ENCODE data around the gene FAM83F. TPM values are rescaled to one million over a fixed set of nuclear protein-coding genes. Genes with fewer than 3 reads are reported as not detected.

The FAM83F gene
- polyA plus RNA-seq, 1 donor (not counting 4 experiments of a cell fraction or from before 2014, with no cell fraction given), result 22.8 TPM

DNA sequence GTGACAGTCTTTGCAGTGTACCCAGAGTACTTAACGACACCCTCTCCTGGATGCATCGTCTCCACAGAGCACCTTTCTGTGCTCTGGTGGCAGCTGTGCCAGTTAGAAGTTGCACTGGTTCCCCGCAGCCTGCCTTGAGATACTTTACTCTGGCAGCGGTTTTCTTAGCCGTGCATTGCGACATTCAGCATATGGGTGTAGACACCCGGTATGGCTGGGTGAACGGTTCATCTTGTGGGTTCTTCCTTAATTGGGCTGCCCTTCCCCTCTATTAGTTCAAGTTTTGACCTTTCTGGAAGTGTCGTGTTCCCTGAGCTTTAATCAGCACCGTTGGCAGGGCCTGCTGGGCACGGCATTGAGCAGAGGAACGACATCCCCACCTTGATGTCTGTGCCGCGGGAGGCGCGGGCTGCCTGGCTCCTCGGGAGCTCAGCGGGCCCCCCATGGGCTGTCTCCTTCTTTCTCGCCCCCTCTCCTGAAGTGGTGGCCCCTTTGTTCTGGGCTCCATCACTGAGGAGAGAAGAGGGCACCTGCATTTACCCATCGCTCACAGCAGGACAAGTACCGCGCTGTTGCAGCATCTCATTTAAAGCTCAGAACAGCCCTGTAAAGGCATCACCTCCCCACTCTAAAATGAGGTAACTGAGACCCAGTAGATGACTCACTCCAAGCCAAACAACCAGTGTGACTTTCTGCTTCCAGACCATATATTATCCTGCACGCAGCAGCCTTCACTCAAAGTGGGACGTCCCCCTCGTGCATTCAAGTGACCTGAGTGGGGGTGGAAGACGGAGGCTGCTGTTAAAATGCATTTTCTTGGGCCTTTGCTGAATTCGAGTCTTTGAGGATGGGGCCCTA is 13.3 kb downstream of the FAM83F start:
- Histone ChIP-seq H3K4me2 (ENCODE audit: control insufficient read depth, extremely low read depth, insufficient read depth, low read depth, low read length) (peak overlapping the region; percentile 29), H3K27me3 (ENCODE audit: control insufficient read depth, extremely low read depth, insufficient read depth, low read length) (no peaks in the 10 kb centered on the region), H3K4me3 (ENCODE audit: control insufficient read depth in 2 of 3, extremely low read depth in 1 of 3, insufficient read depth in 2 of 3, low read depth in 1 of 3, low read length in 3 of 3) (peak overlapping the region in 1 of 3 experiments; percentile 34), H3K9me3 (ENCODE audit: control insufficient read depth, low read depth, low read length) (no peaks in the 10 kb centered on the region), H3K79me2 (ENCODE audit: control insufficient read depth, insufficient read depth, low read length) (peaks cover 61% of the 10 kb centered on the region), H3K36me3 (ENCODE audit: control insufficient read depth in 2 of 2, extremely low read depth in 1 of 2, insufficient read depth in 2 of 2, low read length in 2 of 2) (peaks cover 8 to 11% of the 10 kb centered on the region in 2 experiments), H3K9me1 (ENCODE audit: control insufficient read depth, extremely low read depth, insufficient read depth, low read length) (peaks cover 14% of the 10 kb centered on the region), H4K20me1 (ENCODE audit: control insufficient read depth, extremely low read depth, insufficient read depth, low read length) (peaks cover 14% of the 10 kb centered on the region), H3K27ac (ENCODE audit: control insufficient read depth, insufficient read depth, low read length) (peak overlapping the region; percentile 47), H3K4me1 (ENCODE audit: control insufficient read depth, extremely low read depth, insufficient read depth, low read length) (peaks cover 68% of the 10 kb centered on the region), H2AFZ (ENCODE audit: control insufficient read depth, low read length) (no peak overlapping the region), H3K9ac (ENCODE audit: control insufficient read depth, extremely low read depth, insufficient read depth, low read length) (peak overlapping the region; percentile 49)
- dilution Hi-C loops (cut with MboI; ENCODE audit: extremely low pct_ligation_motif_present, low sequenced_read_pairs), result no loop called here
- TF ChIP-seq, protein P1, sequence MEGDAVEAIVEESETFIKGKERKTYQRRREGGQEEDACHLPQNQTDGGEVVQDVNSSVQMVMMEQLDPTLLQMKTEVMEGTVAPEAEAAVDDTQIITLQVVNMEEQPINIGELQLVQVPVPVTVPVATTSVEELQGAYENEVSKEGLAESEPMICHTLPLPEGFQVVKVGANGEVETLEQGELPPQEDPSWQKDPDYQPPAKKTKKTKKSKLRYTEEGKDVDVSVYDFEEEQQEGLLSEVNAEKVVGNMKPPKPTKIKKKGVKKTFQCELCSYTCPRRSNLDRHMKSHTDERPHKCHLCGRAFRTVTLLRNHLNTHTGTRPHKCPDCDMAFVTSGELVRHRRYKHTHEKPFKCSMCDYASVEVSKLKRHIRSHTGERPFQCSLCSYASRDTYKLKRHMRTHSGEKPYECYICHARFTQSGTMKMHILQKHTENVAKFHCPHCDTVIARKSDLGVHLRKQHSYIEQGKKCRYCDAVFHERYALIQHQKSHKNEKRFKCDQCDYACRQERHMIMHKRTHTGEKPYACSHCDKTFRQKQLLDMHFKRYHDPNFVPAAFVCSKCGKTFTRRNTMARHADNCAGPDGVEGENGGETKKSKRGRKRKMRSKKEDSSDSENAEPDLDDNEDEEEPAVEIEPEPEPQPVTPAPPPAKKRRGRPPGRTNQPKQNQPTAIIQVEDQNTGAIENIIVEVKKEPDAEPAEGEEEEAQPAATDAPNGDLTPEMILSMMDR (optimal IDR thresholded peaks at IDR 0.05 in 1 of 3, IDR thresholded peaks at IDR 0.05 in 1 of 3, conservative IDR thresholded peaks at IDR 0.05 in 1 of 3; ENCODE audit: extremely low read depth in 1 of 3, insufficient read depth in 2 of 3, low read length in 3 of 3), result no peak
- TF ChIP-seq EZH2 (IDR thresholded peaks at IDR 0.05; ENCODE audit: low read length), result no peak
- peak; percentile 65 for FAIRE-seq
- no peak for DNase-seq (ENCODE audit: low read depth, low spot score)

DNA sequence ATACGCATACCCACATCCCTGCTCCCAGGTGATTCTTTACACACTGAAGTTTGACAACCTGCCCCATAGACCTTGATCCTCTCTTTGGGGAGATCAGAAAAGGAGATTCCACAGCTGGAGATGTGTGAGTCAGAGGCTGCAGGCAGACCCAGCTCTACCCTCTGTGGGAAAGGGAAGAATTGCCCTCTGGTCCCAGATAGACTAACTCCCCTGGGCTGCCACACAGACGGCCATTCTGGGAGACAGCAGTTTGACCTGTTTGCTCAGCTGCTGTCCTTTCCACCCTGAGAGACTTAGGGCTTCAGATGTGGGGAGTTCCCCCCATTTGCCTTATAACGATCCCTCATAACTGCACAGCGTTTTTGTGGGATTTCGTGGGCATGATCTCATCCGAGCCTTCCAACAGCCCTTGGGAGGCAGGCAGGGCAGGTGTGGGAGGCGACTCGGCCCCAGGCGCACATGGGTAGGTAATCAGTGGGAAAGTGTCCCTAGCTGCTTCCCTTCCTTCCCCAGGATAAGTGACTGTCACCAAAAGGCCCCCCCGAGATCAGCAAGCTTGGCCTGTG is 14.1 kb downstream of the FAM83F start:
- H3K9ac ChIP-seq (ENCODE audit: control insufficient read depth, extremely low read depth, insufficient read depth, low read length), result peak overlapping the region; percentile 49
- FAIRE-seq (peak; percentile 91), DNase-seq (ENCODE audit: low read depth, low spot score) (no peak)
- H3K9me1 ChIP-seq (ENCODE audit: control insufficient read depth, extremely low read depth, insufficient read depth, low read length), result peaks cover 14% of the 10 kb centered on the region
- no peaks in the 10 kb centered on the region for H3K9me3 ChIP-seq (ENCODE audit: control insufficient read depth, low read depth, low read length)
- H3K79me2 ChIP-seq (ENCODE audit: control insufficient read depth, insufficient read depth, low read length), result peaks cover 61% of the 10 kb centered on the region
- H3K4me3 ChIP-seq (ENCODE audit: control insufficient read depth in 2 of 3, extremely low read depth in 1 of 3, insufficient read depth in 2 of 3, low read depth in 1 of 3, low read length in 3 of 3), result no peak overlapping the region
- peak overlapping the region; percentile 47 for H3K27ac ChIP-seq (ENCODE audit: control insufficient read depth, insufficient read depth, low read length)
- no peaks in the 10 kb centered on the region for H3K27me3 ChIP-seq (ENCODE audit: control insufficient read depth, extremely low read depth, insufficient read depth, low read length)
- H2AFZ ChIP-seq (ENCODE audit: control insufficient read depth, low read length), result no peak overlapping the region
- peaks cover 13% of the 10 kb centered on the region for H4K20me1 ChIP-seq (ENCODE audit: control insufficient read depth, extremely low read depth, insufficient read depth, low read length)
- peaks cover 8 to 11% of the 10 kb centered on the region in 2 experiments for H3K36me3 ChIP-seq (ENCODE audit: control insufficient read depth in 2 of 2, extremely low read depth in 1 of 2, insufficient read depth in 2 of 2, low read length in 2 of 2)
- dilution Hi-C loops (cut with MboI; ENCODE audit: extremely low pct_ligation_motif_present, low sequenced_read_pairs), result no loop called here
- TF ChIP-seq, protein P1 (optimal IDR thresholded peaks at IDR 0.05 in 1 of 3, IDR thresholded peaks at IDR 0.05 in 1 of 3, conservative IDR thresholded peaks at IDR 0.05 in 1 of 3; ENCODE audit: extremely low read depth in 1 of 3, insufficient read depth in 2 of 3, low read length in 3 of 3), result no peak
- TF ChIP-seq EZH2 (IDR thresholded peaks at IDR 0.05; ENCODE audit: low read length), result no peak
- H3K4me2 ChIP-seq (ENCODE audit: control insufficient read depth, extremely low read depth, insufficient read depth, low read depth, low read length), result peak overlapping the region; percentile 29
- H3K4me1 ChIP-seq (ENCODE audit: control insufficient read depth, extremely low read depth, insufficient read depth, low read length), result peaks cover 62% of the 10 kb centered on the region
